Limb (tissue), 2 donors: ENCODE results near the gene CABP2.
"Not testable (repeated sequence)": the region's sequence is repeated elsewhere in the genome, so short reads cannot be mapped to it uniquely, and the experiment has no call there.

Source experiments
- DNase-seq, 2 donors: peaks; one replicate each; pipeline ENCODE4 v3.0.0-alpha.2; 2016; ENCODE audit errors: extremely low spot score in 2 of 2

Gene CABP2

GRCh38 chr11:67522844-67523555, at the start of gene CABP2:
TSS of gene CABP2 (minus strand) at chr11:67523446. CDS start at chr11:67523326, 120 bp downstream.
- no peak for DNase-seq

- no peak for DNase-seq
Measured at GRCh38 chr11:67572747-67573419, 49.6 kb upstream of the CABP2 start.

- DNase-seq: no peak
Measured at GRCh38 chr11:67572305-67572704, 49.1 kb upstream of the CABP2 start.

- no peak for DNase-seq
Measured at GRCh38 chr11:67571443-67571842, 48.2 kb upstream of the CABP2 start.

- DNase-seq: no peak
Measured at GRCh38 chr11:67564230-67564629, 41.0 kb upstream of the CABP2 start.

- DNase-seq: not testable (repeated sequence)
Measured at GRCh38 chr11:67563705-67564114, 40.5 kb upstream of the CABP2 start.

GRCh38 chr11:67562963-67563704, 39.9 kb upstream of the CABP2 start:
- DNase-seq: no peak

GRCh38 chr11:67561971-67562619, 38.8 kb upstream of the CABP2 start:
- DNase-seq: no peak

- peak; percentile 36 to 56 for DNase-seq
Measured at GRCh38 chr11:67558084-67558772, 35.0 kb upstream of the CABP2 start.

GRCh38 chr11:67556244-67556643, 33.0 kb upstream of the CABP2 start:
- no peak for DNase-seq

- DNase-seq: not testable (repeated sequence)
Measured at GRCh38 chr11:67551697-67552096, 28.5 kb upstream of the CABP2 start.

- no peak for DNase-seq
Measured at GRCh38 chr11:67551127-67551526, 27.9 kb upstream of the CABP2 start.

- DNase-seq: no peak
Measured at GRCh38 chr11:67548555-67549110, 25.4 kb upstream of the CABP2 start.

- not testable (repeated sequence) for DNase-seq
Measured at GRCh38 chr11:67548112-67548511, 24.9 kb upstream of the CABP2 start.

GRCh38 chr11:67545280-67545679, 22.0 kb upstream of the CABP2 start:
- no peak for DNase-seq

- DNase-seq: no peak
Measured at GRCh38 chr11:67544616-67545242, 21.5 kb upstream of the CABP2 start.

- no peak for DNase-seq
Measured at GRCh38 chr11:67543585-67543984, 20.3 kb upstream of the CABP2 start.

GRCh38 chr11:67542971-67543370, 19.7 kb upstream of the CABP2 start:
- no peak for DNase-seq

- no peak for DNase-seq
Measured at GRCh38 chr11:67542169-67542568, 18.9 kb upstream of the CABP2 start.

GRCh38 chr11:67541198-67541597, 18.0 kb upstream of the CABP2 start:
- DNase-seq: no peak
